Measurements from ENCODE around the gene RBM4B.
"Not testable (repeated sequence)": the region's sequence is repeated elsewhere in the genome, so short reads cannot be mapped to it uniquely, and the experiment has no call there.

The RBM4B gene, protein sequence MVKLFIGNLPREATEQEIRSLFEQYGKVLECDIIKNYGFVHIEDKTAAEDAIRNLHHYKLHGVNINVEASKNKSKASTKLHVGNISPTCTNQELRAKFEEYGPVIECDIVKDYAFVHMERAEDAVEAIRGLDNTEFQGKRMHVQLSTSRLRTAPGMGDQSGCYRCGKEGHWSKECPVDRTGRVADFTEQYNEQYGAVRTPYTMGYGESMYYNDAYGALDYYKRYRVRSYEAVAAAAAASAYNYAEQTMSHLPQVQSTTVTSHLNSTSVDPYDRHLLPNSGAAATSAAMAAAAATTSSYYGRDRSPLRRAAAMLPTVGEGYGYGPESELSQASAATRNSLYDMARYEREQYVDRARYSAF

DNA sequence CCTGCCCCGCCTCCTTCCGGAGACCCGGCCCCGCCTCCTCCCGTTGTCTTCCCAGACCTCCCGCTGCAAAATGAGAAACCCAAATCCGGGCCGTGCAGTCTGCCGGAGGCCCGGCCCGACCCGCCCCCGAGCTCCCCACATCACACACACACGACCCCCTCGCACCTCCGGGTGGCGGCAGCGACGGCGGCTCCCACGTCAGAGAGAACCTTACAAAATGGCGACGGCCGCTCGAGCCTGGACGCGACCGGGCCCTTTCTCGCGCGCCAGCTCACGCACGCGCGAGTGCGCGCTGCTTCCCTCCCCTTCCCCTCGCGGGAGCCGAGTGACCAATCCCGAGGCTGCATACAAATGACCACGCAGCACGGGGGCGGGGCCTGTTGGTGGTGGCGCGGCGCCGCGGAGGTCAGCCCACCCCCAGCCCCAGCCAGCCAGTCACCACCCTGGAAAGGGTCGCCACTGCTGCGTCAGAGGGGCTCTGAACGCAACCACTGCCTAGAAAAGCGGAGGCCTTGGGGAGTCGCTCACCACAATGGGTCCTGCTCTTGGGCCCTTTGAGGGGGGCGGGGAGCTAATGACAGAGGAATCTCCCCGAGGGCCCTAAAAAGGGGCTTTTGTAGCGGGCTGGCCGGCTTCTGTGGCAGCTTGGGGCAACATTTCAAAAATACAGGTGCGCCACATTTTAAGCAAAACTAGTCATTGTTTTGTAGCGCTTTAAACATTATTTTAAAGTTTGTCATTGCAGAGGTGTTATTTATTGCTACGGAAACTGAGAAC is at the start of gene RBM4B:
Gene RBM4B, minus strand, starts transcription at position 289 of the 777 bp plus-strand sequence. CDS start 808 bp downstream, outside the sequence.
- DNase-seq = peak; percentile 99

DNA sequence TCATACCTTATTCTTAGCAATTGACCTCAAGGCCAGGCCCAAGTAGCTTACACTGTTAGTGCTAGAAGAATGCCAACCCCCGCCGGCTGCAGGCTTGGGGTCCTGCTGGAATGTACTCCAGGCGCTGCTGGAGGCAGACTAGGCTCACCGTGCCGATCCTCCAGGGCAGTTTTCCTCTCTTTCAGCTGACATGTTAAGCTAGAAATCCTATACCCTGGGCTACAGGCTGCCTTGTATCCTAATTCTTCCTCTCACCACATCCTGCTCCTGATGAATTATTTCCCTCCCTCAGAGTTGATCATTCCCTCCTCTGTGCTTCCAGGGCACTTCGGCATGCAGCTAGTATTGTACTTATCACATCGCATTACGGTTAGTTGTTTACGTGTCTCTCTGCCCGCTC is 48.0 kb upstream of the RBM4B start:
- DNase-seq = no peak

DNA sequence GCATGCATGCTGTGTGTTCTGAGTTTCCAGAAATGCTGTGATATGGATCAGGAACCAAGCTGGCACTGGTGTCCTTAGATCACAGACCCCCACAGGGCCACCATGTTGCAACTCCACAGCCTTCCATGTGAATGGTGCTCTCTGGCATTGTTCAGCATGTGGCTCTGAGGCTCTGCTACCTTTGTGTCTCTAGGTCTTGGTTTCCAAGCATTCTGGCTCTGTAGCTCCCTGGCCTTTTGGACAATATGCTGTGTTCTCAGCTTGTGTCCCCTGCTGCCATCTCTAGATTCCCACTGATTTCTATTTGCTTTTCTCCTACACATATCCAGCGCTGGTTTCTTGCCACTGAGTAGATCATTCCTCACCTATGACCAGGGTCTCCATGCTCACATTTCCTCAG is 47.4 kb upstream of the RBM4B start:
- DNase-seq = no peak

DNA sequence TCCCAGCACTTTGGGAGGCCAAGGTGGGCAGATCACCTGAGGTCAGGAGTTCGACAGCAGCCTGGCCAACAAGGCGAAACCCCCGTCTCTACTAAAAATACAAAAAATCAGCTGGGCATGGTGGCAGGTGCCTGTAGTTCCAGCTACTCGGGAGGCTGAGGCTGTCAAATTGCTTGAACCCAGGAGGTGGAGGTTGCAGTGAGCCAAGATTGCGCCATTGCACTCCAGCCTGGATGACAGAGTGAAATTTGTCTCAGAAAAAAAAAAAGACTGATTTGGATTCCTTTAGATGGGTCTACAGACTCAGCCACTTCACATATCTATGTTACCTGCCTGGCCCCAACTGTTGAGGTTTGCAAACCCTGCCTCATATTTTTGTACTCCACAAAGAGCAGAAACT is 46.5 kb upstream of the RBM4B start:
- not testable (repeated sequence) for DNase-seq

DNA sequence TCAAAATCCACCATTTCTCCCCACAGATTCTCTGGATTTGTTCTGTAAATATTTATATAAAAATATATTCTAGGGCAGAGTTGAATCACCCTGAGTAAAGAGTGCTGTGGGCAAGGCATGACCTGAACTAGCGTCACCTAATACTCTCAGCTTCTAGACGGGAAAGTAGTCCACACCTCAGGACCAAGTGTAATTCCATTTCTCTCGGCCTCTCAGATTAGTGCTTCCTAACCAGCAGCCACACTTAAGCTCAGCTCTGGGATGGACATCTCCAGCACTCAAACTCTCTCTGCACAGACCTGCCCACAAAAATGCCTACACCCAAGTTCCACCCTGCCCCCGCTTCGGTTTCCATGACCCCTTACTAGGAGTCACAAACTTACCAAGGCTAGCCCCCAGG is 46.0 kb upstream of the RBM4B start:
- no peak for DNase-seq

DNA sequence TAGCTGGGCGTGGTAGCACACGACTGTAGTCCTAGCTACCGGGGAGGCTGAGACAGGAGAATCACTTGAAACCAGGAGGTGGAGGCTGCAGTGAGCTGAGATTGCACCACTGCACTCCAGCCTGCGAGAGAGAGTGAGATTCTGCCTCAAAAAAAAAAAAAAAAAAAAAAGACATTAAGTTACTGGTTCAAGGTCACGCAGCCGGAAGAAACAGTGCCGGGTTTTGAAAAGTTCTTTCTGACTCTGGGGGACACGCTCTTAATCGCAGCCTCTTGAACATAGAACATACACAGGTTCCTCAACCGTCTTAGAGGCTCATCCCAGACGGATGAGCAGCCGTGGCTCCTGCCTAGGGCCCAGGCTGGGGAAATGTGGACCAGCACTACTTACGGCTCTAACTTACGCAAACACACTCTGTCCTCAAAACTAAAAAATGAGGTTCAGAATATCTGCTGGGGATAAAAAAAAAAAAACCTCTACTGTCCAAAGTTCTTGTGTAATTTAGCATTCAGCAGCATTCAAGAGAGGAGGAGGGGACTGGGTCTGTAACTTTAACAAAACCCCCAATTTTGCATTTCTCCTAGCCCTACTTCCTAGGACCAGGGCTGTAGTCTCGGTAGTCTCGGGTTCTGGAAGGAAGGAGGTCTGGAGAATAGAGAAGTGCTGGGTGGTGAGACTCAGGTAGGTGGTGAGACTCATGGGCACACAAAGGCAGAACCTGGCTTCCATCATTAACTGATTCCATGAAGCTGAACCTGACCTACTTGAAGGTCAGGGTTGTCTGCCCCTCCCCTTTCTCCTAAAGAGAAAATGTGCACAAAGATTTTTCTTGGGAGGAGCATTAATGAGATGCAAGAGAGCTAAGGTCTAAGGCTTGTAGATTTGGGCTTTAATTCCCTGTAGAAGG is 45.3 kb upstream of the RBM4B start:
- DNase-seq = no peak

DNA sequence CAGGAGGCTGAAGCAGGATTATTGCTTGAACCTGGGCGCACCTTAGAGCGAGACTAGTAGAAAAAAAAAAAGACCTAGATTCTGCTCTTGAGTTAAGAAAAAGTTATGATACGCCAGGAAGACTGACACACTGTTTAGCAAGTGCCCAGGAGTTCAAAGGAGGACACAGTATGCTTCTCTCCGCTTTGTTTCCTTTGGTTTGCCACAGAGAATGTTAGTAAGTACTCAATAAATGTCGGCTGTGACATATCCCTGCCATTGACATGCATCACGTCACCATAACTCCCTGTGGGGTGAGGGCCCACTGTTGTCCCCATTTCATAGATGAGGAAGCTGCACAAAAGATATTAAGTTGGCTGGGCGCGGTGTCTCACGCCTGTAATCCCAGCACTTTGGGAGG is 44.3 kb upstream of the RBM4B start:
- no peak for DNase-seq

DNA sequence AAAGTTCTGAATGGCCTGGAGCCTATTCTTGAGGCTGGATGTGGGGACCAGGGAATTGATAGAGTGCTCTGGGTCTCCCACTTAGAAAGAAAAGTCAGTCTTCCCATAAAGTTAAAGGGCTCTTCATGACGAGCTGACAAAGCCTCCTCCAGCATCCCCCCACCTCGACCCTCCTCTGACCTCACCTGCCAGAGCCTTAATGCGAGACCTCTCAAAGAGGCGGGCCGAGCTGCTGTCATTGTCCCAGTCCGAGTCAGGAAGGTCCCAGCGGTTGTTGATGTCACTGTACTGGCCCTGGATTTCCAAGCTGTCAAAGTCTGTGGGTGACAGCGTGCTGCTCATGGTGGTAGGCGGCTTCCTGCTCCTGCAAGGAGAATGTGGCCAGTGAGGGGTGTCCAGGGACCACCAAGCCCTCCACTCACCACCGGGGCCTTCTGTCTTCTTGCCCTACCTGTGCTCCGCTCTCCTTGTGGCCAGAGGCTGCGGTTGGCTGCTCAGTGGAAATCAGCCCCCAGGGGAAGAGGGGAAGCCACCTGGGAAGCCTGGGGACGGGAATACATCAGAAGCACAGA is 43.3 kb upstream of the RBM4B start:
- DNase-seq = no peak

DNA sequence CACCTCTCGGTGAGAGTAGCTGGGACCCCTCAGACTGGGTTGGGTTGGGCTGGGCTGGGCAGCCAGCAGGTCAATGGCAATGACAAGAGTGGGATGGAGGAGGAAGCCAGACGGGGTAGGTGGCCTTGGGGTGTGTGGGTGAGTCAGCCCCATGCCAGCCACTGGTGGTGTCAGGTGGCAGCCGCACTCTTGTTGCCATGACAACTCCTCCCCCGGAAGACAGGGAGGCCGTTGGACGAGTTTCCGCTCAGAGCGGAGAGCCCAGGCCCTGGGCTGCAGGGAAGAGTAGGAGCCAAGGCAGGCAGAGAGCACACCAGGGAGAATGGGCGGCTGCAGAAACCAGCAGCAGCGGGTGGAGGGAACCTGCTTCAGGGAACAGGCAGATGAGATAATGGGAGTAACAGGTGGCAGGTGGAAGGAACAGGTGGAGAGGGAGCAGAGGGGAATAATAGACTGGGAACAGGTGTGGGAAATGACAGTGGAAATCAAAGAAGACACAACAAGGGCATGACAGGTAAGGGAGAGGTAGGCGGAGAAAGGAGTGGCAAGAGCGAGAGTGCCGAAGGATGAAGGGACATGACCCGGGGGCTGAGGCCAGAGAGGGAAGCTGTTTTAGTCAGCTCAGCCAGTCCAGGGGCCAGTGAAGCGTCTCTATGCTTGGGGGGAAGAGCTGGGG is 42.7 kb upstream of the RBM4B start:
- DNase-seq = peak; percentile 73

DNA sequence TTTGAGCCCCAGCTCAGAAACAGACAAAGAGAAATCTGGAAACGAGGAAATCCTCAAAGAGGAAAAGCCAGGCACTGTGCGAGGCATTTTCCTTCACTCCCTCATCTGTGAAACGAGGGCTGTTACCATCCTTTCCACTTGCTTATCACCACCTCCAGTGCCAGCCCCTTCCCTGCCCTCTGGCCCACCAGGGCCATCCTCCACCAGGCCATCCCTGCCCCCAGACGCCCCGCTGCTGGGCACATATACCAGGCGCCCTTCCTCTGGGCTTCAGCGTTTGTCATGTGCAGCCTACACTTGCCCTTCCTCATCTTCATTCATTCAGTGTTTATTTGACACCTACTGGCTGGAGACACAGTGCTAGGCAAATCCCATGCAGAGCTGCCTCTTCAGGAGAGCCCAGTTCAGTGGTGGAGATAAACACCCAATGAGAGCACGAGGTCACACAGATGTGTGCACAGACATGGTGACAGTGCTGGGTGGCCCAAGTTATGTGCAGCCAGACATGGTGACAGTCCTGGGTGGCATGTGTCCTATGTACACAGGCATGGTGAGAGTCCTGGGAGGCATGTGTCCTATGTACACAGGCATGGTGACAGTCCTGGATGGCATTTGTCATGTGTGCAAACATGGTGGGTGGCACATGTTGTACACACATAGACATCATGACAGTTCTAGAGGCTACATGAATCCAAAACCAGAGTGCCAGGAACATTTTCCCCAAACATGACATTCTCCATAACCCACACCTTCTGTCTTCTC is 41.6 kb upstream of the RBM4B start:
- no peak for DNase-seq

DNA sequence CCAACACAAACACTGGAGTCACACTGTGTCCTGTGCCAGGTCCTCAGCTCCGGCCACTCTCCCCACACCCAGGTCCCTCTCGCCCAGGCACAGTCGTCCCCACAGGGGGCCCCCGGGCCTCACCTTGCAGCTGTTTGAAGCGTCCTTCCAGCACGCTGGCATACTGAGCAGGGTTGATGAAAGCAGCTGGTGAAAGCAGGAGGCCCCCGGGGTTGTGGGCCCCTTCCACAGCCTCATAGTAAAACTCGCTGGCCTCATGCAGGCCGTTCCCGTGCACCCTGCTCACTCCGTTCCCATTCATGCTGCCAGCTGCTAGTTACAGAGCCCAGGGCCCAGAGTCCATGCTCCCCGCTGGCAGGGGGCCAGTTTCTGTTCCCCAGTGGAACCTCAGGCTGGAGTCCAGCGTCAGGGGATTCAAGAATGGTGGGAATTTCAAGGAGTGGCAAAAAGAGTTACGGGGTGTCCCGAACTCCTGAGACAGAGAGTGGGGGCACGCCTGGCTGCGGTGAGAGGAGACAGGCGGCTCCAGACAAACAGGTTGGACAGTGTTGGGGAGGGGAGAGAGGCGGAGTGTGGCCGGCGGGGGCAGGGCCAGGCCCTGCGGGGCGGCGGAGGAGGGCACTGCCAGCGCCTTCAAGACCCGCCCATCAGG is 40.8 kb upstream of the RBM4B start:
- no peak for DNase-seq

DNA sequence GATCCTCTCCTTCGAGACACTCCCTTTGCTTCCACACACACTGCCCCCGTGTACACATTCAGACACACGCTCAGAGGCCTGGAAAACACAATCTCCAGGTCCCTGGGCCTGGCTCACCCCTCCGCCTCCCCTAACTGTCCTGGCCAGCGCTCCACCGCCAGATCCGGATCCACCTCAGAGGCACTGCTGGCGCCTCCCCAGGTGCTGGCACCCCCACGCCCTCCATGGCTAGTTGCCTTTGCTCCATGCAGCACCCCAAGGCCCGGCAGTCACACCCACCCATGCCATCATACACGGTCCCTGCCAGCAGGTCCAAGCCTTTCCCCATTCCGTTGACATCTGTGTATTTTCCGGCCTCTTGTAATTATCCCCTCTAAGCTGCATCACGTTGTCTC is 40.2 kb upstream of the RBM4B start:
- no peak for DNase-seq

DNA sequence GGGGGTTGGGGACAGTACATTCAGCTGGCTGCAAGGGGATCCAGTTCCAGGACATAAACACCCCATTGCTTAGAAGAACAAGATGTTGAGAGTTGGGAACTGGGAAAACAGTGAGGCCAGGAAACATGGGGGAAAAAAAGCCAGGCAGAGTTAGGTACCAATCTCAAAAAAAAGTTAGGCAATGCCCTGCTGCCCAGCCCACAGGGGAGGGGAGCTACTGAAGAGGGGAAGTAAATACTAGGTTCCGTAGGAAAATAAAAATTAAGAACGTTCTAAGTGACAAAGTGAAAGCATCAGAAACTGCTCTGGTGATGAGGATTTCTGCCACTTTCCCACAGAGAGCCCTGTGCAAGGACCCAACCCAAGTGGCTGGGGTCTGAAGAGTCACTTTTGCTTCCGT is 39.3 kb upstream of the RBM4B start:
- DNase-seq = no peak

DNA sequence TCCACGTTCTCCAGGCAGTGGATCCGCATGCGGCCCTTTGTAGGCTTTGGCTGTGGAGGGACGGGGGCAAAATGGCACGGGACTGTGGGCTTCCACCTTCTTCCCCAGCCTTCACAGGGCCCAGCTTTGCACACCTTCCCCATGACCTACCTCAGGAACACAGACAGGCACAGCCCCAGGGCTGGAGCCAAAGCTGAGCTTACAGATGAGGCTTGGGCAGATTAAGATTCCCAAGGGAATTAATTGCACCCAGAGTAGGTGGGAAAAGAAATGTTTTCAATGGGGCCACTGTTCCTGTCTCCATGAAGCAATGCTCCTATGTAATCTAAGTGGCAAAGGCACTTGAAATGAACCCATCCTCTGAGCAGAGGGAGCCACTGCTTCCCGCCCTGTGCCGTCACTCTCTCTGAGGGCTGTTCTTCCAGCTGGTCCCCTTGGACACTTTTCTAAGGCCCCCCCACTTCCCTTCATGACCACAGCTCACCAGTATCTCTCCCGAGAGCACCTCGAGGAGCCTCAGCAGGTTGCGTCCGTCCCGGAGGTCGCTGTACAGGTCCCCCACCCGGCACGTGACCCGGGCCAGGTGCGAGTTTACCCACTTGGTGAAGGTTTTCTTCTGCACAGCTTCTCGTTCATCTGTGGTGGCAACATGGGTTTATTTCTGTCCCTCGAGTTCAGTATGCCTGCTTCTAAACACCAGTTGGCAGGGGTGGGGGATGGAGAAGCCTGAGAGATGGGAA is 37.8 kb upstream of the RBM4B start:
- DNase-seq = no peak

DNA sequence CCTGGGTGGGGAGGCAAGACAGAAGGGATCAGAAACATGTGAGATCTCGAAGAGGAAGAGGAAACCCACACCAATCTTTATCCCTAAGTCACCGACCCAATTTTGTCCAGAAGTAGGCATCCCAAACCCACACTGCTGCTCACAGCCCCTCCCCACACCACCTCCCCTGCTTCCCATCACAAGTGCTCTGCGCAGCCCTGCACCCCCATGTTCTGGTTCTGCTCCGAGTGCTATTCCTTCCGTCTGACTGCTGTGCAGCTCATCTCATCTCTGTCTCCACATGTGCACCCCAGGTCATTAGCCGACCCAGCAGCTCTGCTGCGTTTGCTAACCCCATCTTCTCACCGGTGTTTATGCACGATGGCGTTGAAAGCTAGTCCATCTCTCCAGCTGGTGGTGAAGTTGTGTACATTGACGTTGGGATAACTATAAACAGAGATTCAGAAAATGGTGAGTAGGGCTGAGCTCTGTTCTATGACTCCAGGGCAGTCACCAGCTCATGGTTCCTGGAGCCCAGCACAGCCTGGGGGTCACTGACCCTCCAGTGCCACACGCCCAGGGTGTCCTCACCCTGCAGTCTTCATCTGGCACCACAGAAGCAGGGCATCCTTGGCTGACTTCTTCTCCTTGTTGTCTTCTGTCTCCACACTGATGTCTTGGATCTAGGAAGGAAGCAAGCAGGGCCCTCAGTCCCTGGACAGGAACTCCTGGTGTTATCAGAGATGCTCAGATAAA is 36.2 kb upstream of the RBM4B start:
- DNase-seq = no peak

DNA sequence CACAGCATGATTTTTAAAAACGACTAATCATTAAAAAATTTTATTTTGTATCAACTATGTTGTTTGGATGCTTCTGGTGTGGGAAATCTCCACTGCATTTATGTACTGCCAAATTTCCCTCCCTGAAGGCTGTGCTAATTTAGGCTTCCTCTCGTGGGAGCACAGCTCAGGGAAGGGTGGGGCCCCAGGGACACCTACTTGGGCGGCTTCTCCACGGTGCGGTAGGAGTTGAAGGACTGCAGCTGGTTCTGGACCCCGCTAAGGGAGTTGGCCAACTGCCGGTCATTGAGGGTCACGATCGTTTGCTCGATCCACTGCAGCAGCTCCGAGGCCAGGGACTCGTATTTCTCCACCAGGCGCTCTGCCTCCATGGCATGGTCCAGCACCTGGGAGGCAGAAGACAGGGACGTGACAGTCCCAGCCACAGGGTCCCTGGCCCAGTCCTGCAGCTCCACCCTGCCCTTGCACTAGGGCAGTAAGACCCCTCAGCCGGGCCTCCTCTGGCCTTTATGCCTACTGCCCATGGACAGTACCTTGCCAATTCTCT is 32.8 kb upstream of the RBM4B start:
- no peak for DNase-seq

DNA sequence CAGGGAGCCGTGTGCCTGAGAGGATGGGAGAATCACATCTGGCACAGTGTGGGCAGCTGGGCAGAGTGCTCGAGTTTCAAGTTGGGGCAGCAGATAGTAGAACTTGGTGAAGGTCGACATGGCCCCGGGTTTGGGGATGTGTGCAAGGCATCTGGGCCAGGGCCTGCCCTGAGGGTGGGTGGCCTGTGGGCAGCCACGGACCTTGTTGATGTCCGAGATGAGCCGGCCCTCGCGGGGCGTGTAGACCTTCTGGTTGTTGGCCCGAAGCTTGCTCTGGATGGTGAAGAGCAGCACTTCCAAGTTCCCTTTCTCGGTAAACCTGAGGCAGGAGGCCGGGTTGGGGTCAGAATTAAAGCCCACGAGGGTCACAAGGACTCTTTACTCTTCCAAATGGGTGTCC is 31.0 kb upstream of the RBM4B start:
- DNase-seq = no peak

DNA sequence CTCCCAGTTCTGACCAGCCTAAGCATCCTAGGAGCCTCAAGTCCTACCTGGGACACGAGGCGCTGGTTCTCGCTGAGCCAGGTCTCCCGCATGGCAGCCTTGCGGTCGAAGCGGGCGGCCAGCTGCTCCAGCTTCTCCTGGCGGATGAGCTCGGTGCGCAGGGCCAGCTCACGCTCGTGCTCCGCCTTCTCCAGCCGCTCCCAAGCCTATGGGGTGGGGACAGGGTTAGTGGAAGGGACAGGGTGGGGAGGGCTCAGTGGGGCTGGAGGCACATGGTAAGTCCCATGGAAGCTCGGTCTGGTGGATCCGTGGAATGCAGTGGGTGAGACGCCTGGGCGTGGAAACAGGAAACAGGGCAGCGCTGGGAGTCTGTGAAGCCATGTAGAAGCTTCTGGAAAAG is 30.4 kb upstream of the RBM4B start:
- no peak for DNase-seq

DNA sequence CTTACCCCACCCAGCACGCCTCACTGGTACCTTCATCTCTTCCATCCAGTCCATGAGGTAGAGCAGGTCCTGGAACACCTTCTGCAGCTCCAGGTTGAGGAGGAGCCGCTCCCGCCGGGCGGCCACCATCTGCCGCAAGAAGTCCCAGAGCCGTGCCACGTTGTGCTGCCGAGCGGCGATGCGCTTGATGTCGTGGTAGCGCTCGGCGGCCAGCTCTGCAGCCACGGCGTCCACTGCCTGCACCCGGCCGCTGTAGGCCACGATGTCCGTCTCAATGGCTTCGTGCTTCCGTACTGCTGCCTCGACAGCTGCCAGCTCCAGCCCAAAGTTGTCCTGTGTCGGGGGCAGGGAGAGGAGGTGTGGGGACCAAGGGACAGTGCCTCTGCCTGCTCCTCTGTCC is 29.8 kb upstream of the RBM4B start:
- DNase-seq = no peak
